ENCODE data around the gene SETD1A. TPM values are rescaled to one million over a fixed set of nuclear protein-coding genes. Genes with fewer than 3 reads are reported as not detected.

Gene SETD1A
- total and polyA plus RNA-seq, 9 of the 15 experiments (the other 6 are each of a cell fraction or from before 2014, with no cell fraction given): 0.08 to 36.0 (median 4.2) TPM

- TF ChIP-seq E2F4 (CRISPR knock-in tag; IDR thresholded peaks at IDR 0.05; ENCODE audit: low read depth): no peak
- peak; percentile 21; the same call in 1 of the 2 replicates for TF ChIP-seq CREB1 (IDR thresholded peaks at IDR 0.05)
- TF ChIP-seq CREB1 (CRISPR knock-in tag; IDR thresholded peaks at IDR 0.05): peak; percentile 77; the same call in 1 of the 2 replicates
- TF ChIP-seq SNIP1 (IDR thresholded peaks at IDR 0.05; ENCODE audit: low read depth): no peak
- peak; percentile 86 to 89 for TF ChIP-seq NRF1 (conservative IDR thresholded peaks at IDR 0.05 in 1 of 2, IDR thresholded peaks at IDR 0.05 in 1 of 2)
- TF ChIP-seq CCAR2 (IDR thresholded peaks at IDR 0.05; ENCODE audit: low read depth, low read length): no peak
- no peak for TF ChIP-seq PHTF2 (CRISPR knock-in tag; IDR thresholded peaks at IDR 0.05)
- no peak for TF ChIP-seq MECOM (CRISPR knock-in tag; IDR thresholded peaks at IDR 0.05)
- TF ChIP-seq PHB2 (IDR thresholded peaks at IDR 0.05; ENCODE audit: low read depth): no peak
- TF ChIP-seq FOXP4 (CRISPR knock-in tag; IDR thresholded peaks at IDR 0.05; ENCODE audit: borderline replicate concordance): no peak
- no peak for TF ChIP-seq EP400 (IDR thresholded peaks at IDR 0.05)
- 0 out of 2 replicates have a peak, but pooled peaks have one; percentile 12 for TF ChIP-seq SMARCA5 (IDR thresholded peaks at IDR 0.05)
- no peak for TF ChIP-seq MAX (CRISPR knock-in tag; IDR thresholded peaks at IDR 0.05)
- no peak for TF ChIP-seq DNMT1 (IDR thresholded peaks at IDR 0.05)
- no peak for TF ChIP-seq GTF2A2 (tag; IDR thresholded peaks at IDR 0.05)
- TF ChIP-seq ARID4B (CRISPR knock-in tag; IDR thresholded peaks at IDR 0.05): no peak
- no peak for TF ChIP-seq ZNF124 (CRISPR knock-in tag; IDR thresholded peaks at IDR 0.05)
- no peak for TF ChIP-seq CHD1 (IDR thresholded peaks at IDR 0.05; ENCODE audit: low read length)
- 0 out of 2 replicates have a peak, but pooled peaks have one; percentile 47 for TF ChIP-seq KLF16 (IDR thresholded peaks at IDR 0.05)
- peak; percentile 47; the same call in 1 of the 2 replicates for TF ChIP-seq ESRRA (IDR thresholded peaks at IDR 0.05; ENCODE audit: borderline replicate concordance, low read depth)
- no peak for TF ChIP-seq CGGBP1 (CRISPR knock-in tag; IDR thresholded peaks at IDR 0.05)
- TF ChIP-seq ZBTB8A (IDR thresholded peaks at IDR 0.05; ENCODE audit: partially characterized antibody): no peak
Measured at GRCh38 chr16:30941600-30942425, 15.7 kb upstream of the SETD1A start (continued).
